ENCODE data around the gene WSCD2.

GRCh38 chr12:108094056-108094649, 34.9 kb upstream of the WSCD2 start:
- TF ChIP-seq, protein P1, sequence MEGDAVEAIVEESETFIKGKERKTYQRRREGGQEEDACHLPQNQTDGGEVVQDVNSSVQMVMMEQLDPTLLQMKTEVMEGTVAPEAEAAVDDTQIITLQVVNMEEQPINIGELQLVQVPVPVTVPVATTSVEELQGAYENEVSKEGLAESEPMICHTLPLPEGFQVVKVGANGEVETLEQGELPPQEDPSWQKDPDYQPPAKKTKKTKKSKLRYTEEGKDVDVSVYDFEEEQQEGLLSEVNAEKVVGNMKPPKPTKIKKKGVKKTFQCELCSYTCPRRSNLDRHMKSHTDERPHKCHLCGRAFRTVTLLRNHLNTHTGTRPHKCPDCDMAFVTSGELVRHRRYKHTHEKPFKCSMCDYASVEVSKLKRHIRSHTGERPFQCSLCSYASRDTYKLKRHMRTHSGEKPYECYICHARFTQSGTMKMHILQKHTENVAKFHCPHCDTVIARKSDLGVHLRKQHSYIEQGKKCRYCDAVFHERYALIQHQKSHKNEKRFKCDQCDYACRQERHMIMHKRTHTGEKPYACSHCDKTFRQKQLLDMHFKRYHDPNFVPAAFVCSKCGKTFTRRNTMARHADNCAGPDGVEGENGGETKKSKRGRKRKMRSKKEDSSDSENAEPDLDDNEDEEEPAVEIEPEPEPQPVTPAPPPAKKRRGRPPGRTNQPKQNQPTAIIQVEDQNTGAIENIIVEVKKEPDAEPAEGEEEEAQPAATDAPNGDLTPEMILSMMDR (IDR thresholded peaks at IDR 0.05) = no peak
- no peak for TF ChIP-seq POLR2A (IDR thresholded peaks at IDR 0.05)

Data from Peyer's patch (tissue), 4 donors.